GOT3 (cell line): ENCODE results near the gene SEPTIN5.

Source experiments
- DNase-seq: peaks from one replicate; lab custom pipeline; 2025; ENCODE audit warnings: mixed read lengths; lab: John Stamatoyannopoulos, UW

The SEPTIN5 gene

GRCh38 chr22:19705181-19705934, 8.9 kb upstream of the SEPTIN5 start:
- no peak for DNase-seq

GRCh38 chr22:19706661-19707151, 7.6 kb upstream of the SEPTIN5 start:
- DNase-seq = no peak

- no peak for DNase-seq
Observed at GRCh38 chr22:19707347-19708290, 6.7 kb upstream of the SEPTIN5 start.

DNA sequence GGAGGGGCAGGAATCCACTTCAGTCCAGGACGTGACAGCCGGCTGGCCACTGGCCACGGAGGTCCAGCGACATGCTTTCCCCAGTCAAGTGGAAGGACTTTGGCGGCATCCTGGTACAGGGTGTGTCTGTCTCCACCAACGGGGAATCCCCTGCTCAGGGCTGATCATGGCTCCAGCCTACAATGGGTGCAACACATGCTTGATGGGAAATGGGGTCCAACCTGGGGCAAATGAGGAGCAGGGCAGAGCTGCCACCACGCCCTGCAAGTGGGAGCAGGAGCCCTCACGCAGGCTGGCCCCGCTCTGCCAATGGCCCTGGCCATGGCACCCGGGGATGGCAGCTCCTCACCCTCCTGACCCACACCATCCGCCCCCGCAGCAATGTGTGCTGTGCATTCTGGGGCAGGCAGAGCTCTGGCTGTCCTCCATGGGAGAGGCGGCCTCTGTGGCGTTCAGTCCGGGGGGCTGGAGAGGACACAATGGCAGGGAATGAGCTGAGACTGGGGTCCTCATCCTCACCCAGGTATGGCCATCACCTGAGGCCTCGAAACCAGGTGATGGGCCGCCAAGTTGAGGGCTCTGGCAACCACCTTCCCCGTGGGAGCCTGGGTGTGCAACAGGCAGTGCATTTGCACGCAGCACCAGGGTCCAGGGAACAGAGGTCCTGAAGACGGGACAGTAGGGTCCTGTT, 5.8 kb upstream of the SEPTIN5 start:
- DNase-seq = no peak

DNA sequence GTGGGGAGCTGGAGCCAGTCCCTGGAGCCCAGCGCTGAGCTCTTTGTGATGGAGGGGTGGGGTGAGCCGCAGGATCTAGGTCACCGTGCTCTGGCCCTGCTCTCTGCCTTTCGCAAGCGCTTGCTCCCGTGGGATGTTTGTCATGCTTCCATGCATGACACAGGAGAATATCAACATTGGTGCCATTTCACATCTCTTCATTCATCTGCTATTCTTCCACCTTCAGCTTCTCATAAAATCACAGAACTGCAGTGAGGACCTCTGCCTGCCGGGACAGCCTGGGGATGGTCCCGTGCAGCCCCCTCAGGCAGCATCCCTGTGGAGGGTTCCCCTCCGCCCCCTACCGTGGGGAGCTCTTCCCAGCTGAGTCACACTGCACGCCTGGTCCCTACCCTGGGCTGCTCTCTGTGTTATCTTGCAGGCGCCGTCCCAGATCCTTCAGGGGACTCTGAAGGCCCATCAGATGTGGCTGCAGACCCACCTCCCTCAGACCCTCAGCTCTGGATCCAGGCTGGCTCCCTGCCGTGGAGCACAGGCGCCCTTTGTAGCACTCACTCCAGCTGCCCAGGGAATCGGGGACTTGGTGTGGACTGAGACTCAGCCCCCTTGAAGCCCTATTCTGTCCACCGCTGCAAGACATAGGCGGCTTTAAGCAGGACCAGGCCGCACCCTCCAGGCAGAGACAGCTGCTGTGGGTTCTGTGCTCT, 5.1 kb upstream of the SEPTIN5 start:
- DNase-seq = peak; percentile 14

GRCh38 chr22:19710020-19710768, 4.1 kb upstream of the SEPTIN5 start:
- DNase-seq = no peak

- DNase-seq = no peak
Observed at GRCh38 chr22:19710769-19711106, 3.6 kb upstream of the SEPTIN5 start.

GRCh38 chr22:19713245-19713644, 1.1 kb upstream of the SEPTIN5 start:
- DNase-seq = no peak

DNA sequence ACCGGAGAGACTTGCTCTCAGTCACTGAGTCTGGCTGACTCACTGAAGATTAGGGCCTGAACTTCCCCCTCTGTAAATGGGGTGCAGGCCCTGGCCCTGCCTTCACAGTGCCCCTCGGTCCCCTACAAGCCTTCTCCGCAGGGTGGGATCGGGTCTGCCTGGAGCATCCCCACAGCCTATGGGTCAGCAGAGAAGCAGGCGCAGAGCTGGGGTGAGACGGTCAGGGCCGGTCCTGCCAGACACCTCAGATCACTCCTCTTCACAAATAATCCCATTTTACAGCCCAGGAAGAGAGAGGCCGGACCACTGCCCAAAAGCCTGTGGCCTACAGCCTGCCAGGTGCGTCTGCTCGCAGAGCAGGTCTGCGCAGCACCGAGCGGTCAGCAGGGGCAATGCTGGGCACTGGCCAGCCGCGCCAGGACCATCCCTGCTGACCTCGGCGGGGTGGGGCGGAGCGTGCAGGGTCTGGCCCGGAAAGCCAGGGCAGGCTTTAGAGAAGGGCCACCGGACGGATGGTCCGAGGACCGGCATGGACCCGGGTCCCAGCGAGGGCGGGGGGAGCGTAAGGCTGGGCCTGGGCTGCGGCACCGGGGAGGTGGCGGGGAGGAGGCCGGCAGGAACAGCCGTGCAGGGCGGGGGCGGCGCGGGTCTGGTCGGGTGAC, 522 bp upstream of the SEPTIN5 start:
- no peak for DNase-seq

DNA sequence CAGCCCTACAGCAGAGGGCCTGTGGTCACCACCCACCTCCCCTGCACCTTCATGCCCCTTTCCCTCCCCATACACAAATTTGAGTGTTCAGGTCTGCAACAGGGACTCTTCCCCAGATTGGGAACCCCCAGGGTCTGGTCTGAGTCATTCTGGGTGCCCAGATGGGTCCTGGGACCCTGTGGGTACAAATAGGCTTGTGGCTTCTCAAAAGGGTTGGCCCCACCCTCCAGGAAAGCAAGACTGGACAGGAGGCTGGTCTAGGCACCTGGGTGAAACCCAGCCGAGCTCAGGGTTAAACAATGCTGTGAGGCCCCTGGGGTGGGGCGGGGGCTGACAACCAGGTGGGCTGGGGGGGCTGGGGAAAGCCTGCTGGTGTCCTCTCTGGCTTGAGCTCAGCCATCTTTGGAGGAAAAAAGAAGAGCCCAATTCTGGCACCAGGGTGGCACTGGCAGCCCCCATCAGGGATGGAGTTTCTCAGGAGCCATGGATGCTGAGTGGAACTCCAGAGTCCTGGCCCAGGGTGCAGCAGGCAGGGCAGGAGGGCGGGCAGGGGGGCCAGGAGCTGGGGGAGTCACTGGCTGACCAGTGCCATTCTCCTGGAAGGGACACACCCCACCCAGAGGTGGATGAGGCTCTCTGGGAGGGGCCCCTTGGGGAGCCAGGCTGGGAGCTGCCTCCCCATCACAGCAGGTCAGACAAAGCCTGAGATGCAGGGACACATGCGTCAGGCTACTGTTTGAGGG, 1.1 kb downstream of the SEPTIN5 start:
- no peak for DNase-seq

DNA sequence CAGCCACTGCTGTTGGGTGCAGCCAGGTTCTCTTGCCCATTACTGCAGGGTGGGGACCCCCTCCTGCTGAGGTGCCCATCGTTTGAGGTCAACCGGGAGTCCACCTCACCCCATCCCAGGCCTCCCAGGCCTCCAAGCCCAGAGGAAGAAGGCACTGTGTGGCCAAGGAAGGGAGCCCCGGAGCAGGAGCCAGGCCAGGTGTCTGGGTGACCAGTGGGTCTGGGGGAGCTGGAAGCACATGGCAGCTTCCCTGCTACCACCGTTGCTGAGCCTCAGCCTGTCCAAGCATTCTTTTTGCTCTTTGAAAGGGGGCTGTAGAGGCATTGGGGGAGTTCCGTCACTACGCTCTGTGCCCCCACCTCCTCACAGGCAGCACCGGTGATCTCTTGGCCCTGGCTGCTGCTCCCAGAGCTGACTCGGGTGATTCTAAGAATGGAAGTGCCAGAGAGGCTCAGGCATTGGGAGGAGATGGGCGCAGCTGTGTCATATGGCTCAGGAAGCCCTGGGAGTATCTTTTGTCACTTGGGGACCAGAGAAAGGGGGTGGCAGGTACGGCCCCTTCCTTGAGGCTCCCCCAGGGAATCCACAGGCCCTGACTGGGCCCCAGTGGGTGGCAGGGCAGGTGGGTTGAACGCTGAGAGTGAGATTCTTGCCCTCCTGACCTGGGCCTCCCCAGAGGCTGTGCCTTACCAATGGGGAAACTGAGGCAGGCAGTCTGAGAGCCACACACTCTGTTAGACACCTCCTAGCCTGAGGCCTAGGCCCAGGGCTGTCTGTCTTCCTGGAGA, 1.9 kb downstream of the SEPTIN5 start:
- no peak for DNase-seq

DNA sequence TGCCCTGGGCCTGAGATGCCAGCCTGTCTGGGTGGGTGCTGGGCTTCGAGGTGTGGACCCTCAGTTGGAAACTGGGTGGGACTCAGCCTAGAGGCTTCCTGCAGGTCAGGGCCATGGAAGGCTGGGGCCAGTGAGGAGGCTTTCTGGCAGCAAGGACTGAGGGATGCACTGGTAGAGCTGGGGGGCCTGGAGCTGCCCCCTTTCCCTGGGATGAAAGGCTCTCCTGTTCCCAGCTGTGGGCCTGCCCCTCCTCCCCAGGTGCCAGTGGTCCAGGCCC, 2.5 kb downstream of the SEPTIN5 start:
- no peak for DNase-seq

- no peak for DNase-seq
Observed at GRCh38 chr22:19717181-19717580, 2.9 kb downstream of the SEPTIN5 start.

GRCh38 chr22:19717691-19718455, 3.6 kb downstream of the SEPTIN5 start:
- DNase-seq = peak; percentile 41

DNA sequence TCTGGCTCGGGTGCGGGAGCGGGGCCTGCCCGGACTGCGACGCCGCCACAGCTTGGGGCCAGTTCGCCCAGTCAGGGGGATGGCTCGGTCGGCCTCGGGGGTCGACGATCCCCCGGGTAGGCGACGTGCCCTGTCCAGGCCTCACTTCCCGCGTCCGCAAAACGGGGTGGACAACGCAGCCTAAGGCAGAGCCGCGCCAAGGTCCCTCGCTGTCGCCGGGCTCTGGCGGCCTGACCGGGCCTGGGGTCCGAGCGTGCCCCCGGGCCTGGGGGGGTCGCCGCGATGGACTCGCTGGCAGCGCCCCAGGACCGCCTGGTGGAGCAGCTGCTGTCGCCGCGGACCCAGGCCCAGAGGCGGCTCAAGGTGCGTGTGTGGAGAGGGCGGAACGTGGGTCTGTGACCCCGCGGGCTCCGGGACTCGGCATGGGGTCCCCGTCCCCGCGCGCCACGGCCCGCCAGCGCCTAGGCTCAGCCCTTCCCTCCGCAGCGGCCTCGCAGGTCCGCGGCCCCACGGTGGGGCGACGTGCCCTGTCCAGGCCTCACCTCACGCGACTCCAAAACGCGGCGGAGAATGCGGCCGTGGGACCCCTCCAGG, 4.2 kb downstream of the SEPTIN5 start:
- no peak for DNase-seq

GRCh38 chr22:19719050-19719482, 4.8 kb downstream of the SEPTIN5 start:
- no peak for DNase-seq

DNA sequence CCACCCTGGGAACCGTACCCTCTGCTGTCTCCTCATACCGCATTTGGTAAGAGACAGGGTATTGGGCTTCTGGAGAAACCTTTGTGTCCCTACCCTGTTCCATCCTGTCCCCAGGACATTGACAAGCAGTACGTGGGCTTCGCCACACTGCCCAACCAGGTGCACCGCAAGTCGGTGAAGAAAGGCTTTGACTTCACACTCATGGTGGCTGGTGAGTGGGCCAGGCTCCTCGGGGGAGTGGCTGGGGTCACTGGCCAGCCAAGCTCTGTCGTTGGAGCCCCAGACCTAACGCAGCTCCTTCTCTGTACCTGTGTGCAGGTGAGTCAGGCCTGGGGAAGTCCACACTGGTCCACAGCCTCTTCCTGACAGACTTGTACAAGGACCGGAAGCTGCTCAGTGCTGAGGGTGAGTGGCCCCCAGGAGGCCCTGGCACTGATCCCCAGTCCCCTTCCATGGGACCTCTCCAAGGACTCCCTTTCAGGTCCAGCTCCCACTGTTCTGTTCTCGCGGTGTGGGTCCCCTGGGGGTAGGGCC, 5.3 kb downstream of the SEPTIN5 start:
- no peak for DNase-seq
